Breast epithelium (tissue), 4 donors: ENCODE results near the gene PAFAH2. TPM values are rescaled to one million over a fixed set of nuclear protein-coding genes. Genes with fewer than 3 reads are reported as not detected.
A peak's percentile ranks its signal among the peaks of the same experiment; 100 is the strongest.

Source experiments
- DNase-seq, 2 donors: peaks; one replicate each; pipeline ENCODE4 v3.0.0-alpha.2; 2019; ENCODE audit warnings: low spot score in 2 of 2
- H3K27ac ChIP-seq, 2 donors: fragments of 200-600 bp; sonication (generic) in 1 of 2; one replicate each; pipeline ENCODE4 v1.5.1; 2016 to 2019; ENCODE audit warnings: mild to moderate bottlenecking in 1 of 2
- H3K27me3 ChIP-seq, 2 donors: fragments of 200-600 bp; sonication (generic) in 1 of 2; one replicate each; pipeline versions ENCODE4 v1.5.1 to v1.6.0; 2017 to 2019; ENCODE audit warnings: control low read depth in 1 of 2, mild to moderate bottlenecking in 1 of 2
- H3K36me3 ChIP-seq: fragments of 200-600 bp; one replicate; pipeline ENCODE4 v1.5.1; 2019
- H3K4me1 ChIP-seq, 2 donors: fragments of 200-600 bp; sonication (generic); one replicate each; pipeline ENCODE4 v1.5.1; 2016 to 2019; ENCODE audit warnings: control low read depth in 1 of 2
- H3K4me3 ChIP-seq, 3 donors: fragments of 200-600 bp; sonication (generic); 1 replicate in 2 of 3; 2 replicates in 1 of 3; pipeline ENCODE4 v1.5.1; 2016 to 2019; ENCODE audit warnings: mild to moderate bottlenecking in 3 of 3, moderate library complexity in 2 of 3
- H3K9me3 ChIP-seq, 2 donors: fragments of 200-600 bp; sonication (generic) in 1 of 2; one replicate each; pipeline ENCODE4 v1.5.1; 2016 to 2019; ENCODE audit warnings: control low read depth in 1 of 2
- CTCF ChIP-seq, 3 donors: fragments of 450-650 bp; IDR thresholded peaks; one replicate each; pipeline ENCODE4 v1.5.1; 2016 to 2017; ENCODE audit warnings: antibody characterized with exemption in 3 of 3, mild to moderate bottlenecking in 3 of 3, moderate library complexity in 3 of 3
- POLR2A ChIP-seq: fragments of 450-650 bp; IDR thresholded peaks from one replicate; pipeline ENCODE4 v1.6.1; 2016; ENCODE audit warnings: antibody characterized with exemption, mild to moderate bottlenecking, moderate library complexity
- POLR2AphosphoS5 ChIP-seq, 3 donors: sonication (generic); formaldehyde crosslinking; IDR thresholded peaks; one replicate each; pipeline ENCODE4 v1.6.1; 2017; ENCODE audit warnings: antibody characterized with exemption in 3 of 3
- intact Hi-C: fragments of 100-400 bp; cut with DNase I; formaldehyde crosslinking; loops from one replicate; pipeline ENCODE4 v1.15.1; 2023; ENCODE audit warnings: low total_unique reads
- total RNA-seq, 3 donors: library from RNA; depleted of rRNA; stranded (reverse); fragments of >200 nt; gene quantifications; one replicate each; pipeline ENCODE4 v1.1.0, GENCODE V29; 2016

Gene PAFAH2
- total RNA-seq, 3 donors from 2014 or later: 8.2 to 19.9 (median 9.8) TPM

- peaks cover 0 to 9% of the 10 kb centered on the region in 2 donors for H3K4me1 ChIP-seq
- no peak for TF ChIP-seq CTCF (IDR thresholded peaks at IDR 0.05)
- no peak for TF ChIP-seq POLR2AphosphoS5 (IDR thresholded peaks at IDR 0.05)
- no peak for TF ChIP-seq POLR2A
- intact Hi-C loops: no loop called here
- no peak for DNase-seq
- H3K4me3 ChIP-seq: no peak overlapping the region
- no peaks in the 10 kb centered on the region for H3K9me3 ChIP-seq
- H3K36me3 ChIP-seq: no peaks in the 10 kb centered on the region
- no peaks in the 10 kb centered on the region for H3K27me3 ChIP-seq
- peak overlapping the region in 1 of 2 donors; percentile 38 for H3K27ac ChIP-seq
These were observed 5.4 kb upstream of the PAFAH2 start for GRCh38 chr1:26003262-26003661.

- intact Hi-C loops: loop anchor here (10.0 kb wide), 1 partner anchor 104 kb away; no protein-coding TSS in a partner anchor
- peaks cover 0 to 5% of the 10 kb centered on the region in 2 donors for H3K4me1 ChIP-seq
- H3K27me3 ChIP-seq: no peaks in the 10 kb centered on the region
- TF ChIP-seq POLR2AphosphoS5 (IDR thresholded peaks at IDR 0.05): no peak
- TF ChIP-seq POLR2A: no peak
- no peak for TF ChIP-seq CTCF (IDR thresholded peaks at IDR 0.05)
- H3K27ac ChIP-seq: peak overlapping the region in 1 of 2 donors; percentile 82
- no peaks in the 10 kb centered on the region for H3K9me3 ChIP-seq
- H3K4me3 ChIP-seq: no peak overlapping the region
- DNase-seq: no peak
- H3K36me3 ChIP-seq: no peaks in the 10 kb centered on the region
These were observed 1.4 kb upstream of the PAFAH2 start for GRCh38 chr1:25999041-25999800.

- Histone ChIP-seq H3K4me1 (peaks cover 0 to 5% of the 10 kb centered on the region in 2 donors), H3K36me3 (no peaks in the 10 kb centered on the region), H3K27me3 (no peaks in the 10 kb centered on the region), H3K27ac (peak overlapping the region; percentile 66 to 82), H3K9me3 (no peaks in the 10 kb centered on the region), H3K4me3 (peak overlapping the region; percentile 58 to 74 (median 68))
- no peak for DNase-seq
- TF ChIP-seq POLR2AphosphoS5 (IDR thresholded peaks at IDR 0.05): no peak
- TF ChIP-seq POLR2A: no peak
- TF ChIP-seq CTCF (IDR thresholded peaks at IDR 0.05): no peak
- intact Hi-C loops: loop anchor here (10.0 kb wide), 1 partner anchor 102 kb away; no protein-coding TSS in a partner anchor
These were observed 666 bp downstream of the PAFAH2 start for GRCh38 chr1:25996966-25997827.

DNA sequence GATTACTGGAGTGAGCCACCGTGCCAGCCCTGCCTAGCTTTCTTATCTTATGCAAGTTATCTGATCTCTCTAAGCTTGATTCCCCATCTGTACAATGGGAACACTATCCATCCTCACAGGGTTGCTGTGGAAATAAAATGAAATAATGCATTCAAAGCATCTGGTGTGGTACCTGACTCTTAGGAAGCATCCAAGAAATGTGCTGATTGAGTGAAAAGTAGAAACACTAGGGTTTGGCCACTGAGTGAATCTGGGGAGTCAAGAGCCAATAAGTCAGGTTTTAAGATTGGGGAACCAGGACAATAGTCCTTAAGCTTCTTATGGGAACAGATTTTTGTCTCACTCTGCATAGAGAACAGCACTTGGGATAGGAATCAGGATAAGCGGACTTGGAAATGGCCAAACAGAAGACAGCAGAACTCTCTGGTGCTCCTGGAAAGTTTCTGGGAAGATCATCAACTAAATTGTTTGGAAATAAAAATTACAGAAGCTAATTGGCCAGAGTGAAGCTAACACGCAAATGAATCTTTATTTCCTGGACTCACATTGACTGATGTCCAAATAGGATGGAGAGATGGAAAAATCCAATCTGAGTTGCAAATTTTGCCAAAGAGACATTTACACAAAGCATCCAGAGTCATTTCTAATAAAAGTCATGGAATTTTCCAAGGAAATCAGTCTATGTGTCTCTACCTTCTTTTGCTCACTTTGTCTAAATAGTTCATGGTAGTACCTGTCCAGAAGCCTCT, 3.3 kb downstream of the PAFAH2 start:
- intact Hi-C loops: loop anchor here (10.0 kb wide), 1 partner anchor 100 kb away; no protein-coding TSS in a partner anchor
- no peak for DNase-seq
- no peaks in the 10 kb centered on the region for H3K27me3 ChIP-seq

More for the DNA sequence above, 3.3 kb downstream of the PAFAH2 start:
- H3K4me3 ChIP-seq: no peak overlapping the region
- peaks cover 0 to 5% of the 10 kb centered on the region in 2 donors for H3K4me1 ChIP-seq
- TF ChIP-seq CTCF (IDR thresholded peaks at IDR 0.05) (no peak), POLR2A (no peak), POLR2AphosphoS5 (IDR thresholded peaks at IDR 0.05) (no peak)
- H3K9me3 ChIP-seq: no peaks in the 10 kb centered on the region
- no peak overlapping the region for H3K27ac ChIP-seq
- no peaks in the 10 kb centered on the region for H3K36me3 ChIP-seq
